Lower lobe of right lung (tissue), 2 donors: Measurements from ENCODE around the gene GLIS1. TPM values are rescaled to one million over a fixed set of nuclear protein-coding genes. Genes with fewer than 3 reads are reported as not detected.

Experiments used
- ATAC-seq, 2 donors: fragments of 200-7000 bp; cut with Tn5 transposase; one replicate each; pipeline ENCODE4 v1.9.1; 2020 to 2022; ENCODE audit warnings: mild to moderate bottlenecking in 2 of 2, moderate library complexity in 2 of 2
- DNase-seq: peaks from one replicate; pipeline ENCODE4 v3.0.0-alpha.2; 2020
- H3K27ac ChIP-seq: fragments of 200-600 bp; one replicate; pipeline ENCODE4 v1.8.0; 2022
- H3K27me3 ChIP-seq: fragments of 200-600 bp; one replicate; pipeline ENCODE4 v1.8.0; 2022; ENCODE audit warnings: low read depth
- H3K36me3 ChIP-seq: fragments of 200-600 bp; one replicate; pipeline ENCODE4 v1.8.0; 2022; ENCODE audit warnings: mild to moderate bottlenecking
- H3K4me1 ChIP-seq: fragments of 200-600 bp; one replicate; pipeline ENCODE4 v1.8.0; 2022
- H3K4me3 ChIP-seq: fragments of 200-600 bp; one replicate; pipeline ENCODE4 v1.8.0; 2022; ENCODE audit warnings: mild to moderate bottlenecking
- H3K9me3 ChIP-seq: fragments of 200-600 bp; one replicate; pipeline ENCODE4 v1.8.0; 2022
- intact Hi-C: fragments of 100-400 bp; cut with DNase I; formaldehyde crosslinking; loops from one replicate; pipeline ENCODE4 v1.11.0; 2022
- total RNA-seq: library from RNA; stranded (reverse); fragmentation: NEBNext Ultra II Directional; extraction: Animal tissue kit (Norgen Biotek cat#: 25700); gene quantifications from one replicate; pipeline ENCODE4 v1.2.1, GENCODE V29; 2021
- TF ChIP-seq, protein P1 (sequence below): fragments of 200-600 bp; IDR thresholded peaks from one replicate; pipeline ENCODE4 v1.8.0; 2022; ENCODE audit warnings: antibody characterized with exemption, mild to moderate bottlenecking
- donor health status: DM: no; HTN: yes; CAD: no; lungs with severe emphysema.

Gene GLIS1
- total RNA-seq, 1 donor from 2014 or later, result not detected

DNA sequence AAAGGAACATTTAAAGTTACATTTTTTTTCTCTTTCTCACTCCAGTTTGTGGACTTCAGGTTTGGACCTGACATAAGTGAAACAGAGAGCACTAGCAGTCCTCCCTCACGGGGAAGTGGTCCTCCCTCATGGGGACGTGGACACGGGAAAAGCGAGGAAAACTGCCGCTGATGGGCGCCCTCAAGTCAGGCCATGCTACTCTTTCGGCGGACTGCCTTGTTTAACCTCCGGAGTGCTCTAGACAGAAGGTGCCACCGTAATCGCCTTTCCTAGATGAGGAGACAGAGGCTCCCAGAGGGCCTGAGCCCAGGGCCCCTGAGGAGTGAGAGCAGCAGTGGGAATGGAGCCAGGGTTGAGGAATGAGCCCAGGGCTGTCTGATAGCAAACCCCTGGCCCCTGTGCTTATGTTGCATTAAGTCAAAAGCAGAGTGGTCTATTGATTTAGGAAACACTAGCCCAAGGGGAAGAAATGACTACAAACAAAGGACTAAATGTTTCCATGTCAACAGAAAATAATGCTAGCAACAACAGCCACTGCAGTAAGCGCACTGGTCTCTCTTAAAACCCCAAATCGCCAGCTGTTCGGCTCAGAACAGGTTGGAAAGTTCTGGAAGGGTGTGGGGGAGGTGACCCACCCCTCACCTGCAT lies 195.7 kb downstream of the GLIS1 start:
- Histone ChIP-seq H3K4me1 (no peaks in the 10 kb centered on the region), H3K27me3 (no peaks in the 10 kb centered on the region), H3K36me3 (no peaks in the 10 kb centered on the region), H3K4me3 (no peak overlapping the region), H3K9me3 (no peaks in the 10 kb centered on the region), H3K27ac (no peak overlapping the region)
- DNase-seq (peak; percentile 10), ATAC-seq (no peak)
- TF ChIP-seq, protein P1, sequence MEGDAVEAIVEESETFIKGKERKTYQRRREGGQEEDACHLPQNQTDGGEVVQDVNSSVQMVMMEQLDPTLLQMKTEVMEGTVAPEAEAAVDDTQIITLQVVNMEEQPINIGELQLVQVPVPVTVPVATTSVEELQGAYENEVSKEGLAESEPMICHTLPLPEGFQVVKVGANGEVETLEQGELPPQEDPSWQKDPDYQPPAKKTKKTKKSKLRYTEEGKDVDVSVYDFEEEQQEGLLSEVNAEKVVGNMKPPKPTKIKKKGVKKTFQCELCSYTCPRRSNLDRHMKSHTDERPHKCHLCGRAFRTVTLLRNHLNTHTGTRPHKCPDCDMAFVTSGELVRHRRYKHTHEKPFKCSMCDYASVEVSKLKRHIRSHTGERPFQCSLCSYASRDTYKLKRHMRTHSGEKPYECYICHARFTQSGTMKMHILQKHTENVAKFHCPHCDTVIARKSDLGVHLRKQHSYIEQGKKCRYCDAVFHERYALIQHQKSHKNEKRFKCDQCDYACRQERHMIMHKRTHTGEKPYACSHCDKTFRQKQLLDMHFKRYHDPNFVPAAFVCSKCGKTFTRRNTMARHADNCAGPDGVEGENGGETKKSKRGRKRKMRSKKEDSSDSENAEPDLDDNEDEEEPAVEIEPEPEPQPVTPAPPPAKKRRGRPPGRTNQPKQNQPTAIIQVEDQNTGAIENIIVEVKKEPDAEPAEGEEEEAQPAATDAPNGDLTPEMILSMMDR, result no peak
- intact Hi-C loops, result no loop called here

DNA sequence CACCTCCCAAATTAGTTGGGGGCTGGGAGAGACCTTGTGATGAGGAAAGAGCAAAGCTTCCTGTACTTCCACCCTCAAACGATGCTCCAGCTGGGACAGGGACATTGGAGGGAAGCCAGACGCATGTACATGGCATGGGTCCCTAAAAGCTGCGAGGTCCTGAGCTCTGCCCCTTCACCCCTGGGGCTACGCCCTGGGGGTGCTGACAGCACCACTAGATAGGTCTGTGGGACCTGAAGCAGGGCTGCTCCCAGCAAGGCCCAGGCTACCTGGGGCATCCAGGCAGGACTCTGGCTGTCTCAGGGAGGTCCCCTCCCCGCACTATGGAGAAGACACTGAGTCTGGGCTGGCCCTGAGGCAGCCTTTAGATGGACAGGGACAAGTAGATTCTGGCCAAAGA lies 196.4 kb downstream of the GLIS1 start:
- no peaks in the 10 kb centered on the region for H3K9me3 ChIP-seq
- peak; percentile 13 for DNase-seq

DNA sequence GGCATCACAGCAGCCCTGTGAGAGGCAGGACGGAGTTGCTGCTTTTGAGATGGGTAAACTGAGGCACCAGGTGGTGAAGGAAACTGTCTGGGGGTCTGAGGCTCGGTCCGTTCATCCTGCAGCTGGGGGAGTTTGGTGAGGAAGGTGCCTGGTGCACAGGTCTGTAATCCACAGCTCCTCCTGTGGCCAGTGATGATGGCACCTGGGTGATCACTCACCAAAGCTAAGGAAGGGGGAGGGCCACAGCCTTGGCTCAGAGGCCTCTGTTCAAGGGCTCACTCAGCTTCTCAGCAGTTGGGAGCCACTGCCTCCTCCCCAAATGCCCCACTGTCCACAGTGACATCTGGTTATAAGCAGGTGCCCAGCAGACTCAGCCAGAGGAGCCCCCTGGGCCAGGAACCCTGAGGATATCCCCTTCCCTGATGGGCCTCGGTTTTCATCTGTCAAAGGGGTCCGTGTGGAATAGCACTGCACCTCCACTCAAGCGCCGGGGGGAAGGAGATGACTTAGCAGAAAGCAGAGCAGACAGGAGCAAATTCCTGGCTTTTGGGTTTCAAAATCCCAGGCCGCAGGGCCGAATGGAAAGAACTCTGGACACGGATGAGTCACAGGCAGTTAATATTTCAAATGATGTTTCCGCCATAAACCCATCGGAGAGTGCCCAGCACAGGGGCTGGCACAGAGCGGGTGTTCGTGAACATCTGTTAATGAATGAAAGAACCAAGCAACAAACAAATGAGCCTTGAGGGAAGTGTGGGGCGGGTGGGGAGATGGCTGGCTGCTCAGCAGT lies 197.0 kb downstream of the GLIS1 start:
- ATAC-seq (no peak), DNase-seq (peak; percentile 32)
- no peaks in the 10 kb centered on the region for H3K9me3 ChIP-seq
- H3K27ac ChIP-seq, result no peak overlapping the region
- TF ChIP-seq, protein P1, result no peak
- H3K27me3 ChIP-seq, result no peaks in the 10 kb centered on the region
- no peaks in the 10 kb centered on the region for H3K4me1 ChIP-seq
- no peak overlapping the region for H3K4me3 ChIP-seq
- intact Hi-C loops, result no loop called here
- H3K36me3 ChIP-seq, result no peaks in the 10 kb centered on the region

More for the DNA sequence above, 196.4 kb downstream of the GLIS1 start:
- intact Hi-C loops, result no loop called here
- Histone ChIP-seq H3K27ac (no peak overlapping the region), H3K27me3 (no peaks in the 10 kb centered on the region), H3K4me3 (no peak overlapping the region), H3K4me1 (no peaks in the 10 kb centered on the region), H3K36me3 (no peaks in the 10 kb centered on the region)
- no peak for ATAC-seq
- TF ChIP-seq, protein P1, result no peak

DNA sequence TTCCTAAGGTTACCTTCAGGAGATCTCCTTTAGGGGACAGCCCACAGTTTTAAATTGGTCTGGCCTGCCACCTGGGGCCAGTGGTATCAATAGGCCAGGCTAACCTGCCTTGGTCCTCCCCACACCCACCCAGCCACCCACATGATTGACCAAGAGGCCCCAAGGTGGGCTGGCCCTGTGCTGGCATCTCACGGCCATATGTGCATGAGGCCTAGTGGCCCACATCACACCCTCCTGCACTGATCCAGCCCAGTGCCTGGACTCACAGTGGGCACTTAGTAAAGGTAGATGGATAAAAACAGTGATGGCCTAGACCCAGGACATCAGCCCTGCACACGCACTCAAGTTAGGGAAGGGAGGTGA lies 197.7 kb downstream of the GLIS1 start:
- Histone ChIP-seq H3K4me1 (no peaks in the 10 kb centered on the region), H3K36me3 (no peaks in the 10 kb centered on the region), H3K4me3 (no peak overlapping the region), H3K27me3 (no peaks in the 10 kb centered on the region), H3K9me3 (no peaks in the 10 kb centered on the region), H3K27ac (no peak overlapping the region)
- ATAC-seq, result no peak
- intact Hi-C loops, result no loop called here
- TF ChIP-seq, protein P1, result no peak
- DNase-seq, result no peak

DNA sequence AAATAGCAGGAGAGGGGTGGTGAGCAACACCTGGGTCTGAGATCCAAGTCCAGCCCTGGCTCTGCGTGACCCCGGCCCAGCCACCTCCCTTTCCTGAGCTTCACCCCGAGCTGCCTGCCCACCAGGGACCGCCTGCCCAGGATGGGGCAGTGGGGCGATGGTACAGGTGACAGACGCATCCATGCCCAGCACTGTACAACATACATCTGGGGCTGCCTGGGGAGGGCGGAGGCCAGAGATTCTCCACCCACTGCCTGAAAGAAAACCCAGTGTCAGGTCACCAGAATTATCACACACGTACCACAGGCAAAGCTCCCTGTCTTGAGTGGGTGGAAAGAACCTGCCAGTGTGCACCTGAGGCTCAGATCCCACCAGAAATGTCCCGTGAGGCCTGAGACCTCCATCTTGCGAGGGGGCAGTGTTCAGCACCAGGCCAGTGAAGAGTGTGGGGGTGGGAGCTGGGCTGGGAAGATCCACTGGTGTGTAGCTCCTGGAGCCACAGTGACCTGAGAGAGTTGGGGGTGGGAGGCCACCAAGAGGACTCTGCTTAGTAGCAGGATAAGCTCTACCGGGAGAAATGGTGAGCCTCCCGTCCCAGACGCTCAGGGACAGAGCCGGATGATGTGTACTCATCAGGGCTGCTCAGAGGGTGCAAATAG lies 198.2 kb downstream of the GLIS1 start:
- no peak overlapping the region for H3K27ac ChIP-seq
- H3K9me3 ChIP-seq, result no peaks in the 10 kb centered on the region
- no peaks in the 10 kb centered on the region for H3K27me3 ChIP-seq
- no peak overlapping the region for H3K4me3 ChIP-seq
- DNase-seq (no peak), ATAC-seq (no peak)
- no peaks in the 10 kb centered on the region for H3K36me3 ChIP-seq
- no peaks in the 10 kb centered on the region for H3K4me1 ChIP-seq
- TF ChIP-seq, protein P1, result no peak
- intact Hi-C loops, result no loop called here
